Measurements from ENCODE around the gene CTSS.

CTSS gene

DNA sequence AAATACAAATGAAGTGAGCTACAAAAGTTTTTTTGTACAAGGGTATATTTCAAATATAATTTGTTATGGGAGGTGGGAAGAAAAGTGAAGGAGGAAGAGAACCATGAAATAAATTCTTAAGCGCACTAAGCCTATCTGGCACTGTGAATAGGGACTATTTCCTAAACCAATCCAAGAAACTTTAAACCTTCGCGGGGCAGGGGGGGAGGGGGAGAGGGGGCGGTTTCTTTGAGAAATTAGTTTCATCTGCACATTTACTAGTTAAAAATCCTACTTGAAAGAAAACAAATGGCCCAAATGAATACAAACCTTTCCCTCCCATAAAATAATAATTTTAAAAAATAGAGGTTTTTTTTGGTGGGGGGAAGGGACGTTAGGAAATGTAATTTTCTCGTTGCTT, 69.0 kb downstream of the CTSS start:
- DNase-seq = no peak

DNA sequence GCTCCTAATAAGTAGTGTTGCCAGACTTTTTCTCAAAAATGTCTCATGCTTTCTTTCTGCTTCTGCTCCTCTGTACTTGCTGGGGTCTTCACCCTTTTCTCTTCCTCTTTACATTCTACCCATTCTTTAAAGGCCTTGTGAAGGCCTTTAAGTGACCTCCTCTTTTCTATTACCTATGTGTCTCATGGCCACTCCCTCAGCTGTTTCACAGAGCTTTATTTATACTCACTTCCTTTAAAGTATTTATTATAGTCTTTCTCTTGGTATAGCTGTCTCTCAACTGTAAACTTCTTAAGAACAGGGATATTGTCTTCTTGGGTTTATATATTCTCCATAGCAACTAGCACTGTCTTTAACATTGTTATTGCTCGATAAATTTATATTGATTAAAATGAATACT, 69.4 kb downstream of the CTSS start:
- no peak for DNase-seq

GRCh38 chr1:150695561-150695960, 70.0 kb downstream of the CTSS start:
- DNase-seq = no peak

GRCh38 chr1:150692720-150693119, 72.9 kb downstream of the CTSS start:
- DNase-seq = no peak

DNA sequence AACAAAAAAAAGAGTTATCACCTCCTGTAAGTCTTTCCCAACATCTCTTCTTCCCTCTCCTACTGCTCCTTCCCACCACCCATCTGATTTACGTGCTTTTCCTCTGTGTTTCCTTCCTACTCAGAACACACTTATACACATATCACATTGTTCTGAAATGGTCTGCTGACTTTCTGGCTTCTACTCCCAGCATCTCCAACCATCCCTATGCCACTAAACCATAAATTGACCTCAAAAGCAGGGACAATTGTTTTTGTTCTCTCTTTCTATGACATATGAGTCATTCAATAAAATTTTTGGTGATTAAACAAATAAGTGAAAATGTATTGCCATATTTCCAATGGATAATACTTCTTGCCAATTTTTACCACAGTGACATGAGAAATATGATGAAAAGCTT, 76.8 kb downstream of the CTSS start:
- no peak for DNase-seq

GRCh38 chr1:150686275-150686674, 79.3 kb downstream of the CTSS start:
- no peak for DNase-seq

DNA sequence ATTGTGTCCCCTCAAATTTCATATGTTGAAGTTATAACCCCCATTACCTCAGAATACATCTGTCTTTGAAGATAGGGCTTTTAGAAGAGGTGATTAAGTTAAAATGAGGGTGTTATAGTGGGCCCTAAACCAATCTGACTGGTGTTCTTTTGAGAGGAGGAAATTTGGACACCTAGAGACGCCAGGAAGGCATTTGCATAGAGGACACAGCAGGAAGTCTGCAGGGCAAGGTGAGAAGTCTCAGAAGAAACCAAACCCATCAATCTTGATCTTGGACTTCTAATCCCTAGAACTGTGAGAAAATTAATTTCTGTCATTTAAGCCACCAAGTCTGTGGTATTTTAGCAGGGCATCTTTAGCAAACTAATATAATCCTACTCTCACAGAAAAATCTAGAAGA, 81.7 kb downstream of the CTSS start:
- DNase-seq = no peak

Measured in NCI-H1694 treated with DMSO at 0.1 percent for 48 hours (cell line).